Measurements from ENCODE around the gene SLC41A3.

DNA sequence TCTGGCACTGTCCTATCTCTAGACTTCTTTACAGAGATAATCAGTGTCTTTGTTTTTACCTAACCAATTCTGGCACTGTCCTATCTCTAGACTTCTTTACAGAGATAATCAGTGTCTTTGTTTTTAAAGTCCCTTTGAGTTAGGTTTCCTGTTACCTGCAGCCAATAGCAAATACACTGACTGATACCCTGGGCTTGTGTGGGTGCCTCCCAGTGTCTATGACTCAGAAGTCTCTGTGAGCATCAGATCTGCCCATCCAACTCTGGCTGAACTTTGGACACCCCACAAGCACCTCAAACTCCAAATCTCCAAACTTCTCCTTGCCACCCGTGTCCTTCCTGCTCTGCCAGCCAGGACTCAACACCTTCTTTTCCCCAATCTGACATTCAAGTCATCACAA is 30.4 kb downstream of the SLC41A3 start:
- TF ChIP-seq, protein P1, sequence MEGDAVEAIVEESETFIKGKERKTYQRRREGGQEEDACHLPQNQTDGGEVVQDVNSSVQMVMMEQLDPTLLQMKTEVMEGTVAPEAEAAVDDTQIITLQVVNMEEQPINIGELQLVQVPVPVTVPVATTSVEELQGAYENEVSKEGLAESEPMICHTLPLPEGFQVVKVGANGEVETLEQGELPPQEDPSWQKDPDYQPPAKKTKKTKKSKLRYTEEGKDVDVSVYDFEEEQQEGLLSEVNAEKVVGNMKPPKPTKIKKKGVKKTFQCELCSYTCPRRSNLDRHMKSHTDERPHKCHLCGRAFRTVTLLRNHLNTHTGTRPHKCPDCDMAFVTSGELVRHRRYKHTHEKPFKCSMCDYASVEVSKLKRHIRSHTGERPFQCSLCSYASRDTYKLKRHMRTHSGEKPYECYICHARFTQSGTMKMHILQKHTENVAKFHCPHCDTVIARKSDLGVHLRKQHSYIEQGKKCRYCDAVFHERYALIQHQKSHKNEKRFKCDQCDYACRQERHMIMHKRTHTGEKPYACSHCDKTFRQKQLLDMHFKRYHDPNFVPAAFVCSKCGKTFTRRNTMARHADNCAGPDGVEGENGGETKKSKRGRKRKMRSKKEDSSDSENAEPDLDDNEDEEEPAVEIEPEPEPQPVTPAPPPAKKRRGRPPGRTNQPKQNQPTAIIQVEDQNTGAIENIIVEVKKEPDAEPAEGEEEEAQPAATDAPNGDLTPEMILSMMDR (IDR thresholded peaks at IDR 0.05; ENCODE audit: low read length): no peak
- no peak for TF ChIP-seq EZH2phosphoT487 (IDR thresholded peaks at IDR 0.05; ENCODE audit: low read length)
- no peak for TF ChIP-seq EZH2 (optimal IDR thresholded peaks at IDR 0.05; ENCODE audit: low read depth, low read length)
